ENCODE results near the gene PRRG4.
"Not testable (repeated sequence)": the region's sequence is repeated elsewhere in the genome, so short reads cannot be mapped to it uniquely, and the experiment has no call there.

PRRG4 gene

GRCh38 chr11:32829680-32830412, at the start of gene PRRG4:
Gene PRRG4 (plus strand): TSS chr11:32829927. CDS start chr11:32830530, 603 bp downstream.
- DNase-seq: no peak

GRCh38 chr11:32780839-32781238, 48.9 kb upstream of the PRRG4 start:
- DNase-seq: not testable (repeated sequence)

DNA sequence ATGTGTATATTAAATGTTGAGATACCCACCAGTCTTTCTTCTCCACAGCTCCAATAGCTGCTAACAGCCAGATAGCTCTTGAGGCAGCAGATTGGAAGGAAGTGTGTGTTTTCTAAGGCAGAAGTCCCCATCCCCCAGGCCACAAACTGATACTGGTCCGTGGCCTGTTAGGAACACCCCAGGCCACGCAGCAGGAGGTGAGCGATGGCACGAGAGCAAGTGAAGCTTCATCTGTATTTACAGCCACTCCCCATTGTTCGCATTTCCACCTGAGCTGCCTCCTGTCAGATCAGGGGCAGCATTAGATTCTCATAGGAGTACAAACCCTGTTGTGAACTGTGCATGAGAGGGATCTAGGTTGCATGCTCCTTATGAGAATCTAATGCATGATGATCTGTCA, 48.0 kb upstream of the PRRG4 start:
- DNase-seq: no peak

- DNase-seq: no peak
Measured at GRCh38 chr11:32785262-32785661, 44.5 kb upstream of the PRRG4 start.

GRCh38 chr11:32786811-32787210, 42.9 kb upstream of the PRRG4 start:
- DNase-seq: no peak

DNA sequence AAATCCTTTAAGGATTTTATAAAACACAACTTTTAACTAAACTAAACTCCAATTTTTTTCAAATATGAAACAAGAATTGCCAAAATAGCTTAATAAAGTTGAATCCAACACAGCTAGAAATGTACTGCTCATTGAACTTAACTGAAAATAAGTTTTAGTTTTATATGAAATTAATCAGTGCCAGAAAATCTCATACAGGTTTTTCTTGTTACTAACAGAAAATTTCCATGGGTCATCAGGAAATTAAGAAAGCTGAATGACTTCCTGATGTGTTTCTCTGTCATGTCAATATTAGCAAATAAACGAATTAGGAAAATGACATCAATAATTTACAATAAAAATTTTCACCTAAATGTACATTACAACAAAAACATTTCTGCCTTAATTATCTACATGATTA, 38.8 kb upstream of the PRRG4 start:
- no peak for DNase-seq

GRCh38 chr11:32792111-32792947, 37.4 kb upstream of the PRRG4 start:
- DNase-seq: no peak

- peak; percentile 65 for DNase-seq
Measured at GRCh38 chr11:32792948-32793475, 36.7 kb upstream of the PRRG4 start.

GRCh38 chr11:32794439-32794838, 35.3 kb upstream of the PRRG4 start, which contains the start of gene CCDC73:
Gene CCDC73 (minus strand): TSS chr11:32794662. CDS start chr11:32760243, 34,419 bp downstream.
- DNase-seq: no peak

DNA sequence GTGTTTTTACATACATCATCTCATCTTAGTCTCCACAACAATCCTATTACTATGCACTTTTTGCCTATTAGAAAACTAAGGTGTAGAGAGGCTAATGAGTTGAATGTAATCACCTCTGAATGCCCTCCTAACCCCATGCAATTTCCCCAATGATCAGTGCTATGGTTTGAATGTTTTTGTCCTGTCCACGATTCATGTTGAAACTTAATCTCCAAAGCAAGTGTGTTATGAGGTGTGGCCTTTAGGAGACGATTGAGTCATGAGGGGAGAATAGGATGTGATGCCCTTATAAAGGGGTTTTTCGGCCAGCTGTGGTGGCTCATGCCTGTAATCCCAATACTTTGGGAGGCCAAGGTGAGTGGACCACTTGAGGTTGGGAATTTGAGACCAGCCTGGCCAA, 33.3 kb upstream of the PRRG4 start:
- DNase-seq: no peak

- peak; percentile 78 for DNase-seq
Measured at GRCh38 chr11:32809313-32809712, 20.4 kb upstream of the PRRG4 start.

DNA sequence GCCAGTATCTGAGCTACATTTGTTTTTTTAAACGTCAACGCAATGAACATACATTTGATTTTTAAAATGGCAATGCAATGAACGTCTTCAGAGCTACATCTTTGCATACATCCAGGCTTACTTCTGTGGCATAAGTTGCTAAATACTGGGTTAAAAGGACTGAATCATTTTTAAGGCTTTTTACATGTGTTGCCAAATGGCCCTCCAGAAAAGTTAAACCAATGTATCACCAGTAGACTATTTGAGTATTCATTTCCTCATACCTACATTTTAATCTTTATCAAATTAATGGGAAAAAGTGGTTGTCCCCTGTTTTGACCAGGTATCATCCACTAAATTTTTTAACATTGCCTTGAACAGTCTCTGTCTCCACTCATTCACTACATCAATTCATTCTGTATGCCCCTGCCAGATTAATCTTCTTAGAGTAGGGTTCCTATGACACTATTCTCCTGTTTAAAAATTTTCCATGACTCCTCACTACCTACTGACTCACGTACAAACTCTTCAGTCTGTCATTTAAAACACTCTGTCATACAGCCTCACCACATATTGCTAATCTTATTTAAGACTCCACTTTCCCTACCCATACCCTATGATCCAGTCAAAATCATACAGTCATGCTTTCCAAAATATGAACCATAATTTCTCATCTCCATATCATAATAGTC, 12.4 kb upstream of the PRRG4 start:
- no peak for DNase-seq

GRCh38 chr11:32817852-32818183, 11.9 kb upstream of the PRRG4 start:
- DNase-seq: no peak

DNA sequence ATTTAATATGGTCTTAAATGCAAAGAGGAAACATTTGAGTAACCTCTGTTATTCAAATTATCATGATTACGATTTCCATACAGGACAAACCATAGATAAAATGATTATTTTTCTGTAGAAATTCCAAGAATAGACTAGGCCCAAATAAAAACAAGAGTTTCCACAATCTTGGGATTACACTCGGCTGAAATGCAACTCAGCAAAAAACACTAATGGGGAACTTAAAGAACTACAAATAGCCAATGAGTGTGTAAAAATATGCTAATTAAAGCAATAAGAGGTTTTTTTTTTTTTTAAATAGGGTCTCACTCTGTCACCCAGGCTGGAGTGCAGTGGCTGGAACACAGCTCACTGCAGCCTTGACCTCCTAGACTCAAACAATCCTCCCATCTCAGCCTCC, 10.5 kb upstream of the PRRG4 start:
- no peak for DNase-seq

DNA sequence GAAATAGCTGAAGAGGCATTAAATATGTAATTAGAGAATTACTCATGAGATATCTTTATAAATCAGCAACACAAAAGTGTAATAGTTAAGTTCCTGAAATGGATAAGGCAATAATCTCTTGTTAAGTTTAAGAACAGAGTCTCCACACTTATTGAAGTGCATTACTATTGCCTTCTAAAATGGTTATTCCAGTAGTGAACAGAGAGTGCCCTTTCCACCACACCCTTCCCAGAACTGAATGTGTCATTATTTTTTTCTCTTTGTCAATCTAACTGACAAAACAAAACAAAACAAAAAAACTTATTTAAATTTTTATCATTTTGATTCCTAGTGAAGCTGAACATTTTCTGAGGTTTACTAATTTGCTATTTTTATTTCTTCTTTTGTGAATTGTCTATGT, 9.2 kb upstream of the PRRG4 start:
- DNase-seq: no peak

GRCh38 chr11:32821517-32821916, 8.2 kb upstream of the PRRG4 start:
- DNase-seq: no peak

DNA sequence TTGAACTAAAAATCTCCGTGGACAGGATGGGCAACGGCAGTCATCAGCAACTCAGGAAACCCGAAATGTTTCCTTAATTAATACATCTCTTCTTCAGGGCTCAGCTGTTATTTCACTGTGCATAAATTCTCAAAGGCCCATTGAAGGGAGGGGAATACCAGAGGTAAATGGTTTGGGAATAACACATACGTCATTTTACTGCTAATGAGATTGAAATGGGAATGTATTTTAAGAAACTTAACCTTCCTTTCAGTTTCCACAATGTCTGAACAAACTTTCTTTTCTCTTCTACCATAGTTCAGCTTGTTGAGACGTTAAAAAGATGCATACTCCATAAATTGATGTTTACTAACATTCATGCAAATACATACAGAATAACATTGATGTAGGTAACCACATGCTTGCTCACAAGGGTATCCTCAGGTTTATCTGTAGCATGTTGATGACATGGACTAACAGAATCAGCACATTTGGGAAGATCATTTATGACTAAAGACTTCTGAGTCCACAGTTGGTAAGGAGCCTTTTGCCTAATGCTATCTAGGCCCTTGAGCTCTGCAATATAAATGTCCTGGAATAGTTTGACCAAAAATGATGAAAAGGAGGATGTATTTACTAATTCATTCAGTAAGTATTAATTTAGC, 7.7 kb upstream of the PRRG4 start:
- DNase-seq: no peak

DNA sequence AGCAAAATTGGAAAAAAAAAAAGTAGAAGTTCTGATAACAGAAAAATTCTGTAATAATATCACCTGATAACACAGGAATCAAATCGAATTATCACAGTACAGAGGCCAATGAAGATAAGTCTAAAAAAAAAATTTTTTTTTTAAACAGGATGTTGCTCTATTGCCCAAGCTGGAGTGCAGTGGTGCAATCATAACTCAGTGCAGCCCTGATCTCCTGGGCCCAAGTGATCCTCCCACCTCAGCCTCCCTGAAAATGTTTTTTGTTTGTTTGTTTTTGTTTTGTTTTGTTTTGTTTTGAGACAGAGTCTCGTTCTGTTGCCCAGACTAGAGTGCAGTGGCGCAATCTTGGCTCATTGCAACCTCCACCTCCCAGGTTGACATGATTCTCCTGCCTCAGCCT, 6.1 kb upstream of the PRRG4 start:
- not testable (repeated sequence) for DNase-seq

DNA sequence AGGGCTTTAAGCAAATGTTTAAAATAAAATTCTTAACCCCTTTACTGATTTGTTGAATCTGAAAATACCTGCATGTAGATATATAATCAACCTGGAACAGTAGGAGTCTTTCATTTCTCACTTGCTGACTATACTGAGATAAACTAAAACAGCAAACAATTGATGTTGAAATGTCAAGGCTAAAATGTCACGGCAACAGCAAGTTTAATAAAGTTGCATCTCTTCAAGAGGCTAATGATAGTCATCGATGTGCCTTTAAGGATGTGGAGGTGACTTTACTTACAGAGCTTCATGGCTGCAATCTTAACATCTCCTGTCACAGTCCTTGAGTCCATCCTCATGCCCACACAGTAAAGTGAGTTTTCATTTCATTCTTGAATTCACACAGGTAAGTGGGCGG, 3.6 kb upstream of the PRRG4 start:
- no peak for DNase-seq

GRCh38 chr11:32827276-32827675, 2.5 kb upstream of the PRRG4 start:
- DNase-seq: no peak

DNA sequence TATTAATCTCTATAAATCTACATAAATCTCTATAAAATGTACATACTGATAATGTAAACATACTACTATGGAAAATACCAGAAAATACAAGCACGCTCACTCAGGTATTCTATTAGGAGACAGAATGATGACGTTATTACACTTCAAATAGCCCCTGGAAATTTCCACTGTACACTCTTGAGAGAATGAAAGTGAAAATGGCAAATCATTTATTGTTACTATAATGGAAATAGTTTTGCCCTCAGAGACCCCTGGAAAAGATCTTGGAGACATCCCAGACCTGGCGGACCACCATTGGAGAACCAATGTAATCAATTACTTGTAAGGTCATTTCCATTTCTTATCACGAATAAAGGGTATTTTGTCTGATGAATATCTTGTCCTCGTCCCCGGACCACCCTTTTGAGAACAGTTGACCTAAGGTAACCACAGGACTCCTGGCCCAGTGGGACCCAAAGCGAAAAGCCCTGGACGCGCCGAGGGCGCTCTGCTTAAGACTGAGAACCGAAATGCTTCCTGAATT, 509 bp upstream of the PRRG4 start:
- no peak for DNase-seq

- DNase-seq: no peak
Measured at GRCh38 chr11:32830413-32830738, 649 bp downstream of the PRRG4 start.

DNA sequence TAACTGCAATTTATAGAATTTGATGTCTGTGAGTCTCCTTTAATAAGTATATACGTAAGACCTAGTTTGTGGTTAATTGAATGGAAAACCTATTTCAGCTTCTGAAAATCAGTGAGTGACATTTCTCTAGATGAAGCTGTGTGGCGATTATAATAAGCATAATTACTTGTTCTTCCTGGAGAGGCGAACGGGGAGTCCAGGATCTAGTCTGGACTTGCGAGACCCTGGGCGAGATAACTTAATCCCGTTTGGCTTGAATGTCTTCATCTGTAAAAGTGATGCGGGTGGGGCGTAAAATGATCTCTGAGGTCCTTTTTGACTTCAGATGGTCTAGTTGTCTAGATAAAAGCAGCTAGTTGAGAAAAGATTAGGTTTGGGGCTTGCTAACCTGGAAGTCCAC, 1.1 kb downstream of the PRRG4 start:
- DNase-seq: no peak
